Body of pancreas (tissue), 4 donors: ENCODE measurements around the gene TENM4.

Source experiments
- CTCF ChIP-seq, 7 experiments: fragments of 450-650 bp in 4 of 7; fragments of 200-600 bp in 3 of 7; sonication (generic) in 3 of 7; IDR thresholded peaks; one replicate each; pipeline ENCODE4 v1.5.1; 2016 to 2019; ENCODE audit warnings: antibody characterized with exemption in 7 of 7
- POLR2A ChIP-seq, 3 donors: fragments of 450-650 bp; IDR thresholded peaks; one replicate each; pipeline ENCODE4 v1.6.1; 2016; ENCODE audit warnings: antibody characterized with exemption in 3 of 3, mild to moderate bottlenecking in 2 of 3

GRCh38 chr11:78676026-78676557 is 764.7 kb downstream of the TENM4 start:
- TF ChIP-seq CTCF (IDR thresholded peaks at IDR 0.05) (no peak), POLR2A (IDR thresholded peaks at IDR 0.05) (no peak)
